ENCODE measurements around the gene ANAPC13. TPM values are rescaled to one million over a fixed set of nuclear protein-coding genes. Genes with fewer than 3 reads are reported as not detected.

The ANAPC13 gene
- total RNA-seq, 1 experiment from 2014 or later: 19.3 TPM

DNA sequence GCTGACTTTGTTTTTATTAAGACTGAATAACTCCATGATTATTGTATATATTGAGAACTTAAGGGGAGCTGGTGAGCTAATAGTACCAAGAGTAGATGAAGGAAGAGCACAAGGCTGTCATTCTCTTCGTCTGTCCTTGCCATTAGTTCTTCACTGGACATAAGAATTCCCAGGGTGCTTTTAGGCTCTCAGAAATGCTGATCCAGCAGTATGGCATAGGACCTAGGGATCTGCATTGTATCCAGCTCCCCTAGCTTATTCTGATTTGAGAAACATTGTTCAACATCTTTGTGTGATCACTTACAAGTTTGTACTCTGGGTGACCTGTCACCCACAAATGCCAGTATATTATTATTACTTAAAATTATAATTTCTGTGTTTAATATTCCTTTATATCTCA, 47.7 kb upstream of the ANAPC13 start:
- Histone ChIP-seq H3K4me3 (ENCODE audit: low read length) (no peak overlapping the region), H4K20me1 (ENCODE audit: low read length) (no peaks in the 10 kb centered on the region), H3K4me1 (ENCODE audit: insufficient read depth, low read length) (no peaks in the 10 kb centered on the region), H3K4me2 (ENCODE audit: low read length) (no peak overlapping the region), H2AFZ (ENCODE audit: low read length) (no peak overlapping the region), H3K36me3 (ENCODE audit: low read depth, low read length) (no peaks in the 10 kb centered on the region), H3K9ac (ENCODE audit: low read length) (no peak overlapping the region), H3K9me3 (ENCODE audit: low read length) (no peaks in the 10 kb centered on the region), H3F3A (ENCODE audit: low read length, unreplicated experiment) (no peaks in the 10 kb centered on the region), H3K79me2 (ENCODE audit: low read length) (no peaks in the 10 kb centered on the region), H3K27me3 (ENCODE audit: low read length) (no peaks in the 10 kb centered on the region), H3K27ac (ENCODE audit: low read length) (no peak overlapping the region), H3K9me2 (replicated peaks; ENCODE audit: low read length) (no peaks in the 10 kb centered on the region)
- intact Hi-C loops (cut with micrococcal nuclease): no loop called here
- ChIA-PET POLR2A (ENCODE audit: unreplicated experiment) (no interaction called here), CTCF (no interaction called here)
- BruUV-seq (replicated peaks): no TSS peak
- ATAC-seq (no peak), DNase-seq (no peak)
- no peak for TF ChIP-seq EZH2 (IDR thresholded peaks at IDR 0.05; ENCODE audit: low read length, unreplicated experiment)
- TF ChIP-seq, protein P1, sequence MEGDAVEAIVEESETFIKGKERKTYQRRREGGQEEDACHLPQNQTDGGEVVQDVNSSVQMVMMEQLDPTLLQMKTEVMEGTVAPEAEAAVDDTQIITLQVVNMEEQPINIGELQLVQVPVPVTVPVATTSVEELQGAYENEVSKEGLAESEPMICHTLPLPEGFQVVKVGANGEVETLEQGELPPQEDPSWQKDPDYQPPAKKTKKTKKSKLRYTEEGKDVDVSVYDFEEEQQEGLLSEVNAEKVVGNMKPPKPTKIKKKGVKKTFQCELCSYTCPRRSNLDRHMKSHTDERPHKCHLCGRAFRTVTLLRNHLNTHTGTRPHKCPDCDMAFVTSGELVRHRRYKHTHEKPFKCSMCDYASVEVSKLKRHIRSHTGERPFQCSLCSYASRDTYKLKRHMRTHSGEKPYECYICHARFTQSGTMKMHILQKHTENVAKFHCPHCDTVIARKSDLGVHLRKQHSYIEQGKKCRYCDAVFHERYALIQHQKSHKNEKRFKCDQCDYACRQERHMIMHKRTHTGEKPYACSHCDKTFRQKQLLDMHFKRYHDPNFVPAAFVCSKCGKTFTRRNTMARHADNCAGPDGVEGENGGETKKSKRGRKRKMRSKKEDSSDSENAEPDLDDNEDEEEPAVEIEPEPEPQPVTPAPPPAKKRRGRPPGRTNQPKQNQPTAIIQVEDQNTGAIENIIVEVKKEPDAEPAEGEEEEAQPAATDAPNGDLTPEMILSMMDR (conservative IDR thresholded peaks at IDR 0.05; ENCODE audit: low read depth, low read length): no peak

DNA sequence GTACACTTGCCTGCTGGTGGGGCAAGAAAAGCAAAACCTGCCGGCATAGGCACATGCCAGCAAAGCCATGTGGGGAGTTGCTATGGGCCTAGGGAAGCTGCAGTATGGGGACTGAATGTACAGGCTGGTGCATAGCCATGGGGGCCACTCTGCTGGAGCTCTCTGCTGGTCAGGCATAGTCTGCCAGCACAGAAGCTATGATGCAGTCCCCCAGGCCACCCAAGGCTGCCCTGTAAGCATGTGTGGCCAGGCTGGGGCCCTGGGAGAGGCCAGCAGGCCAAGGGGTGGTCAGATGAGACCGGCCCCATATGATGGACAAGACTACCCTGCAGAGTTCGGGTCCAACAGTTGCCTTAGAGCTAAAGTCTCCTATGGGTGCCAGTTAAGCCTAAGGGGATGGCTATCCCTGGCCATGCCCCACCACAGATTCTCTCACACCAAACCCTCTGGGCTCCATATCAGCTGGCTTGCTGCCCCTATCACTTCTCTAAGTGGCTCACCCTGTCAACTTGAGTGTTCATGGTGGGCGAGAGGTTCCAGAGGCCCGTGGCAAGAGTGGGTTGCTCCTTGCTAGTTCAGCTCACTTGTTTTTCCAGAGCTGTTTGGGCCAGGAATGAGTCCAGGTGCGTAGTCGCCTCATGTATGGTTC, 41.9 kb upstream of the ANAPC13 start:
- Histone ChIP-seq H3F3A (ENCODE audit: low read length, unreplicated experiment) (no peaks in the 10 kb centered on the region), H3K27ac (ENCODE audit: low read length) (no peak overlapping the region), H3K9me3 (ENCODE audit: low read length) (no peaks in the 10 kb centered on the region), H3K27me3 (ENCODE audit: low read length) (no peaks in the 10 kb centered on the region), H3K9ac (ENCODE audit: low read length) (no peak overlapping the region), H4K20me1 (ENCODE audit: low read length) (no peaks in the 10 kb centered on the region), H3K4me3 (ENCODE audit: low read length) (no peak overlapping the region), H3K36me3 (ENCODE audit: low read depth, low read length) (no peaks in the 10 kb centered on the region; the same call in 1 of the 2 replicates), H3K4me1 (ENCODE audit: insufficient read depth, low read length) (no peaks in the 10 kb centered on the region), H3K4me2 (ENCODE audit: low read length) (no peak overlapping the region), H3K9me2 (replicated peaks; ENCODE audit: low read length) (no peaks in the 10 kb centered on the region), H2AFZ (ENCODE audit: low read length) (no peak overlapping the region), H3K79me2 (ENCODE audit: low read length) (no peaks in the 10 kb centered on the region)
- BruUV-seq (replicated peaks): no TSS peak
- TF ChIP-seq EZH2 (IDR thresholded peaks at IDR 0.05; ENCODE audit: low read length, unreplicated experiment): no peak
- TF ChIP-seq EZH2phosphoT487 (IDR thresholded peaks at IDR 0.05; ENCODE audit: borderline replicate concordance, low read length): no peak
- TF ChIP-seq, protein P1 (conservative IDR thresholded peaks at IDR 0.05; ENCODE audit: low read depth, low read length): no peak
- ATAC-seq: no peak
- POLR2A ChIA-PET (ENCODE audit: unreplicated experiment): no interaction called here
- no peak for DNase-seq
- CTCF ChIA-PET: no interaction called here
- intact Hi-C loops (cut with micrococcal nuclease): no loop called here

DNA sequence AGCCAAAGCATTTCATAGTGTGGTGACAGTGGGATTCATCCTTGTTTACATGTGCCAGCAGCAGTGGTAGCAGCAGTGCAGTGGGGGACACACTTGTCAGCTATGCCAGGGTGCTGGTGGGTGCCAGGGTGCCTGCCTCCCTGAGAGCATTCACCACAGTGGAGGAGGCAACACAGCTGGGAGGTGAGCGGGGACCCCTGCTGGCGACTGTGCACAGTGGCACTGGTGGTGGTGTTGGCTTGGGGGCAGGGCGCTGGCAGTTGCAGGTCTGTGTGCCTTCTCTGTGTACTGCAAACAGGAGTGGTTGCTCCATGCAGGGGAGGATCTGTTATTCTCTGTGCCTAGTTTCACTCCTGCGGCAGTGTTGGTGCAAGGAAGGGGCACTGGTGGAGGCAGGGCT, 41.3 kb upstream of the ANAPC13 start:
- H3K27ac ChIP-seq (ENCODE audit: low read length): no peak overlapping the region
- intact Hi-C loops (cut with micrococcal nuclease): no loop called here
- H3K4me3 ChIP-seq (ENCODE audit: low read length): no peak overlapping the region
- H4K20me1 ChIP-seq (ENCODE audit: low read length): no peaks in the 10 kb centered on the region
- no peaks in the 10 kb centered on the region for H3K27me3 ChIP-seq (ENCODE audit: low read length)
- H3K9ac ChIP-seq (ENCODE audit: low read length): no peak overlapping the region
- no peaks in the 10 kb centered on the region; the same call in 1 of the 2 replicates for H3K36me3 ChIP-seq (ENCODE audit: low read depth, low read length)
- H3K4me2 ChIP-seq (ENCODE audit: low read length): no peak overlapping the region
- no peaks in the 10 kb centered on the region for H3K9me3 ChIP-seq (ENCODE audit: low read length)
- ChIA-PET POLR2A (ENCODE audit: unreplicated experiment) (no interaction called here), CTCF (no interaction called here)
- no peaks in the 10 kb centered on the region for H3F3A ChIP-seq (ENCODE audit: low read length, unreplicated experiment)
- ATAC-seq (peak; percentile 20; the same call in 1 of the 2 replicates), DNase-seq (no peak)
- no peaks in the 10 kb centered on the region for H3K9me2 ChIP-seq (replicated peaks; ENCODE audit: low read length)
- BruUV-seq (replicated peaks): no TSS peak
- H3K79me2 ChIP-seq (ENCODE audit: low read length): no peaks in the 10 kb centered on the region
- H2AFZ ChIP-seq (ENCODE audit: low read length): no peak overlapping the region
- no peaks in the 10 kb centered on the region for H3K4me1 ChIP-seq (ENCODE audit: insufficient read depth, low read length)
- TF ChIP-seq EZH2 (IDR thresholded peaks at IDR 0.05; ENCODE audit: low read length, unreplicated experiment) (no peak), EZH2phosphoT487 (IDR thresholded peaks at IDR 0.05; ENCODE audit: borderline replicate concordance, low read length) (no peak)
- TF ChIP-seq, protein P1 (conservative IDR thresholded peaks at IDR 0.05; ENCODE audit: low read depth, low read length): peak; percentile 41; the same call in 1 of the 2 replicates

Data from PC-3 (cell line).